ENCODE measurements around the gene ELAVL2.
A peak's percentile ranks its signal among the peaks of the same experiment; 100 is the strongest.

Gene ELAVL2

DNA sequence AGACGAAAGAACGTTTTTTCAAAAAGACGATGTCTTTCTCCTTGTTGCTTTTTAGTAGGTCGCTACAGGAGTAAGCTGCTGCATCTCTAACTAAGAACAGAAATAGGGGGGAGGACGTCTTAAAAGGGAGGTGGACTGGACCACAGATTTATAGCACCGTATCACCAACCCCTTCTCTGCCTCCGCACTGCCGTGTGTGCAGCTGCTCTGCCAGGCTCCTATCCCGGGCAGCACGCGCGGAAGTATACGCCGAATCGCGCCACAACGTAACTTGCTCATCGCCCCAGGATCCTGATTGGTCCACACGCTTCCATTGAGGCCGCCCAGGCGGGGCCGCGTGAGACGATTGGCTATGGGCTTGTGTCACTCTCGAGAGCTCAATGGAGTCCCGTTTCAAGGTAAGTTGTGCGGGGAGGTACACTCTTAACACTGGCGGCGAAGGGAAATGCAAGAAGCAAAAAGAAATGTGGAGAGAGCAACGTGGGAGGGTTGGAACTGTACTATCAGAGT lies at the start of gene ELAVL2:
Gene ELAVL2 (minus strand): TSS at position 121 of the 510 bp plus-strand sequence. CDS start 64,006 bp downstream, outside the sequence.
- H3K9me3 ChIP-seq (ENCODE audit: low read length), result no peaks in the 10 kb centered on the region
- peak within 1 kb of the TSS; percentile 68 for H2AFZ ChIP-seq (ENCODE audit: low read depth, low read length)
- no peaks in the 10 kb centered on the region for H3K27me3 ChIP-seq (ENCODE audit: insufficient read depth, low read length)
- peak within 1 kb of the TSS; percentile 100 for H3K4me3 ChIP-seq (ENCODE audit: low read length)
- peaks cover 43% of the 10 kb centered on the region for H3K4me1 ChIP-seq (ENCODE audit: insufficient read depth, low read length)
- no peaks in the 10 kb centered on the region for H3K36me3 ChIP-seq (ENCODE audit: insufficient read depth, low read length)

GRCh38 chr9:23858234-23858633 lies 32.2 kb upstream of the ELAVL2 start:
- H3K27me3 ChIP-seq (ENCODE audit: insufficient read depth, low read length), result no peaks in the 10 kb centered on the region
- H2AFZ ChIP-seq (ENCODE audit: low read depth, low read length), result no peak overlapping the region
- H3K4me1 ChIP-seq (ENCODE audit: insufficient read depth, low read length), result no peaks in the 10 kb centered on the region
- H3K36me3 ChIP-seq (ENCODE audit: insufficient read depth, low read length), result no peaks in the 10 kb centered on the region
- no peak overlapping the region for H3K4me3 ChIP-seq (ENCODE audit: low read length)
- H3K9me3 ChIP-seq (ENCODE audit: low read length), result no peaks in the 10 kb centered on the region

- peaks cover 9% of the 10 kb centered on the region for H3K4me1 ChIP-seq (ENCODE audit: insufficient read depth, low read length)
- H3K9me3 ChIP-seq (ENCODE audit: low read length), result no peaks in the 10 kb centered on the region
- no peak overlapping the region for H2AFZ ChIP-seq (ENCODE audit: low read depth, low read length)
- no peaks in the 10 kb centered on the region for H3K27me3 ChIP-seq (ENCODE audit: insufficient read depth, low read length)
- H3K4me3 ChIP-seq (ENCODE audit: low read length), result no peak overlapping the region
- H3K36me3 ChIP-seq (ENCODE audit: insufficient read depth, low read length), result no peaks in the 10 kb centered on the region
Observed at GRCh38 chr9:23855873-23856604, 30.0 kb upstream of the ELAVL2 start.

- Histone ChIP-seq H3K4me1 (ENCODE audit: insufficient read depth, low read length) (peaks cover 31% of the 10 kb centered on the region), H3K9me3 (ENCODE audit: low read length) (no peaks in the 10 kb centered on the region), H3K36me3 (ENCODE audit: insufficient read depth, low read length) (no peaks in the 10 kb centered on the region), H2AFZ (ENCODE audit: low read depth, low read length) (peak overlapping the region; percentile 95), H3K27me3 (ENCODE audit: insufficient read depth, low read length) (no peaks in the 10 kb centered on the region), H3K4me3 (ENCODE audit: low read length) (peak overlapping the region; percentile 81)
Observed at GRCh38 chr9:23850690-23851629, 24.9 kb upstream of the ELAVL2 start.

GRCh38 chr9:23850242-23850689 lies 24.2 kb upstream of the ELAVL2 start:
- Histone ChIP-seq H3K27me3 (ENCODE audit: insufficient read depth, low read length) (no peaks in the 10 kb centered on the region), H3K4me3 (ENCODE audit: low read length) (peak overlapping the region; percentile 81)

GRCh38 chr9:23849379-23850035 lies 23.5 kb upstream of the ELAVL2 start:
- Histone ChIP-seq H3K27me3 (ENCODE audit: insufficient read depth, low read length) (no peaks in the 10 kb centered on the region), H3K4me1 (ENCODE audit: insufficient read depth, low read length) (peaks cover 31% of the 10 kb centered on the region), H2AFZ (ENCODE audit: low read depth, low read length) (peak overlapping the region; percentile 95), H3K4me3 (ENCODE audit: low read length) (peak overlapping the region; percentile 81), H3K36me3 (ENCODE audit: insufficient read depth, low read length) (no peaks in the 10 kb centered on the region), H3K9me3 (ENCODE audit: low read length) (no peaks in the 10 kb centered on the region)

More at GRCh38 chr9:23850242-23850689, 24.2 kb upstream of the ELAVL2 start:
- Histone ChIP-seq H2AFZ (ENCODE audit: low read depth, low read length) (peak overlapping the region; percentile 95), H3K36me3 (ENCODE audit: insufficient read depth, low read length) (no peaks in the 10 kb centered on the region), H3K9me3 (ENCODE audit: low read length) (no peaks in the 10 kb centered on the region), H3K4me1 (ENCODE audit: insufficient read depth, low read length) (peaks cover 31% of the 10 kb centered on the region)

- Histone ChIP-seq H3K9me3 (ENCODE audit: low read length) (no peaks in the 10 kb centered on the region), H3K27me3 (ENCODE audit: insufficient read depth, low read length) (no peaks in the 10 kb centered on the region), H2AFZ (ENCODE audit: low read depth, low read length) (no peak overlapping the region), H3K4me3 (ENCODE audit: low read length) (no peak overlapping the region), H3K36me3 (ENCODE audit: insufficient read depth, low read length) (no peaks in the 10 kb centered on the region), H3K4me1 (ENCODE audit: insufficient read depth, low read length) (peaks cover 2% of the 10 kb centered on the region)
Observed at GRCh38 chr9:23842565-23843129, 16.6 kb upstream of the ELAVL2 start.

GRCh38 chr9:23841304-23841703 lies 15.3 kb upstream of the ELAVL2 start:
- Histone ChIP-seq H3K36me3 (ENCODE audit: insufficient read depth, low read length) (no peaks in the 10 kb centered on the region), H3K4me3 (ENCODE audit: low read length) (no peak overlapping the region), H3K27me3 (ENCODE audit: insufficient read depth, low read length) (no peaks in the 10 kb centered on the region), H3K9me3 (ENCODE audit: low read length) (no peaks in the 10 kb centered on the region), H2AFZ (ENCODE audit: low read depth, low read length) (no peak overlapping the region), H3K4me1 (ENCODE audit: insufficient read depth, low read length) (no peaks in the 10 kb centered on the region)

GRCh38 chr9:23837038-23837437 lies 11.0 kb upstream of the ELAVL2 start:
- H3K36me3 ChIP-seq (ENCODE audit: insufficient read depth, low read length), result no peaks in the 10 kb centered on the region
- H2AFZ ChIP-seq (ENCODE audit: low read depth, low read length), result no peak overlapping the region
- peaks cover 2% of the 10 kb centered on the region for H3K4me1 ChIP-seq (ENCODE audit: insufficient read depth, low read length)
- no peaks in the 10 kb centered on the region for H3K9me3 ChIP-seq (ENCODE audit: low read length)
- H3K4me3 ChIP-seq (ENCODE audit: low read length), result no peak overlapping the region
- no peaks in the 10 kb centered on the region for H3K27me3 ChIP-seq (ENCODE audit: insufficient read depth, low read length)

- no peaks in the 10 kb centered on the region for H3K36me3 ChIP-seq (ENCODE audit: insufficient read depth, low read length)
- H3K27me3 ChIP-seq (ENCODE audit: insufficient read depth, low read length), result no peaks in the 10 kb centered on the region
- H3K4me1 ChIP-seq (ENCODE audit: insufficient read depth, low read length), result peaks cover 34% of the 10 kb centered on the region
- H3K9me3 ChIP-seq (ENCODE audit: low read length), result no peaks in the 10 kb centered on the region
- H3K4me3 ChIP-seq (ENCODE audit: low read length), result peak overlapping the region; percentile 58
- H2AFZ ChIP-seq (ENCODE audit: low read depth, low read length), result peak overlapping the region; percentile 39
Observed at GRCh38 chr9:23830929-23831730, 5.1 kb upstream of the ELAVL2 start.

GRCh38 chr9:23830476-23830805 lies 4.4 kb upstream of the ELAVL2 start:
- peaks cover 34% of the 10 kb centered on the region for H3K4me1 ChIP-seq (ENCODE audit: insufficient read depth, low read length)
- no peaks in the 10 kb centered on the region for H3K27me3 ChIP-seq (ENCODE audit: insufficient read depth, low read length)
- no peaks in the 10 kb centered on the region for H3K9me3 ChIP-seq (ENCODE audit: low read length)
- H3K4me3 ChIP-seq (ENCODE audit: low read length), result peak overlapping the region; percentile 58
- H3K36me3 ChIP-seq (ENCODE audit: insufficient read depth, low read length), result no peaks in the 10 kb centered on the region
- no peak overlapping the region for H2AFZ ChIP-seq (ENCODE audit: low read depth, low read length)
